HT-29 (cell line): ENCODE data around the gene EDARADD. TPM values are rescaled to one million over a fixed set of nuclear protein-coding genes. Genes with fewer than 3 reads are reported as not detected.
A peak's percentile ranks its signal among the peaks of the same experiment; 100 is the strongest.

ENCODE experiments used
- DNase-seq: peaks from one replicate; pipeline ENCODE4 v3.0.0-alpha.2; 2015; ENCODE audit warnings: low spot score
- total RNA-seq: library from RNA; depleted of rRNA; stranded (reverse); fragments of >200 nt; shearing (Covaris generic); gene quantifications from 2 replicates; pipeline ENCODE4 v1.2.3, GENCODE V29; 2014; rRNA removed

Gene EDARADD
- total RNA-seq, 1 experiment from 2014 or later, result not detected

- peak; percentile 31 for DNase-seq
These were observed 120.8 kb downstream of the EDARADD start for GRCh38 chr1:236514703-236515442.

- DNase-seq, result no peak
These were observed 121.4 kb downstream of the EDARADD start for GRCh38 chr1:236515443-236515958.

DNA sequence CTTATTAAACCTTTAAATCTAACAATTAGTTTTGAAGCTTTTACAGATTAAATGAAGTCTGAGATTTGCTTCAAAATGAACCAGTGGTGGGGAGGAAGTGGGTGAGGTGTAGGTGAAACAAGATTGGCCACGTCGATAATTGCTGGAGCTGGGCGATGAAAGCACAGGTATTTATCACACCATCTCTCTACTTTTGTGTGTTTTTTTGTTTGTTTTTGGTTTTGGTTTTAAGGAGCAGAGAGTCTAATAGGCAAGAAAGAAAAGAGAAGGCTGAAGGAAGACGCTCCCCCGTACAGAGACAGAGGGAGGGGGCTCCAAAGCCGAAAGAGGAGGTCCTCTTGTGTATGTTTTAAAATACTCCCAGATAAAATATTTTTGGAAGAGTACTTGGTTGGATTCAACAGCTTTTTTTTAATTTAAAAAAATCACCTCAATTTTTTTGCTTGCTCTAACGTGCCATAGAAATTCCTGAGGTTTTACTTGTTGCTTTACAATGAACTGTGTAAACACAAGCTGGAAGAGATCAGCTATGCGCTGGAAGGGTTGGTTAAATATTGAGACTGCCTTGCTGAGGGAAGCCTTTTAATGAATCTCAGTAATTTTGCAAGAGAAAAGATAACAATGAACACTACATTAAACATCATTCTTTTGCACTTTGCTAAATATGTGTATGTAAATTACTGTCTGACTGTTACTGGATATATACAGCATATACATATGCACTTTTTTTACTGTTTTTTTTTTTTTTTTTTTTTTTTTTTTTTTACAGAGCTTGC lies 123.0 kb downstream of the EDARADD start:
- peak; percentile 72 for DNase-seq

DNA sequence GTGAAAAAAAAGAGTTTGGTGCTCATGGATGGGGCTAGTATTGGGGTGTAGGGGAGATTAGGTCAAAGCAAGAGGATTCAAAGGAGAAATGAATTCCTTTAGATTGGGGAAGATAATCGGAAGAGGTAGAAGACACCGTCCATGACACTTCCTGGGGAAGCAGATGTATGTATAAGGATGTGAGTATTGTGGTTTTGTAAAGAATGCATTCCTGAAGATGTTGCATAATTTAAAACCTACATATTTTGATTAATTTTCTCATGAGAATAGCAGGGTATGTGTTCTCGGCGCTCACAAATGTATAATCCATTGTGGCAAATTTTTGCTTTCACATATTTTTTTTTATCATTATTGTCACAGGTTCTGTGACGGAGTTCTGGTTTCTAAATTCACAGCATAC lies 124.2 kb downstream of the EDARADD start:
- no peak for DNase-seq

DNA sequence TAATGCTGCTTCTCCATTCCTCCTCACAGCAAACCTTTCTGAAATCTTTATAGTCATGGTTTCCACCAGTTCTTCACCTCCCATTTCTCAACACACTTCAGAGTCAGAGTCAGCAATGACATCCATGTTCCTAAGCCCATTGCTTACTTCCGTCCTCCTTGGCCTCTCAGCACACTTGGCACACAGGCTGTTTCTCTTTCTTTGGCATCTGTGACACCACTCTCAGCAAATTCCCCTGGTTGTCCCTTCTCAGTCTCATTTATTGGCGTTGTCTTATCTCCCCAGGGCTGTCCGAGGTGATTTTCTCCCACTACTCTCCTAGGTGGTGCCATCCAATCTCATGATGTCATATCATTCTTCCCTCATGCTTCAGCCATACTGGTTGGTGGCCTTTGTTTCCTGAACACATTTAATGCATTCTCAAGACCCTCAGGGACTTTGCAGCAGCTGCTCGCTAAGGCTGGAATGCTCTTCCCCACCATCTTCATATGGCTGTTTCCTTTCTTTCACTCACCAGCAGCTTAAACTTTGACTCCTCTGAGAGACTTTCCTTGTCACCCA lies 126.4 kb downstream of the EDARADD start:
- DNase-seq, result no peak

- DNase-seq, result peak; percentile 59
These were observed 129.0 kb downstream of the EDARADD start for GRCh38 chr1:236522937-236523703.

GRCh38 chr1:236523704-236524141 lies 129.6 kb downstream of the EDARADD start, which contains the start of gene LGALS8:
TSS of gene LGALS8 (plus strand) at chr1:236523982. CDS start at chr1:236526071, 2,089 bp downstream.
- DNase-seq, result peak; percentile 80

- peak; percentile 72 for DNase-seq
These were observed 130.2 kb downstream of the EDARADD start for GRCh38 chr1:236524142-236524894.

GRCh38 chr1:236524895-236525184 lies 130.8 kb downstream of the EDARADD start:
- DNase-seq, result no peak

GRCh38 chr1:236526079-236526478 lies 132.0 kb downstream of the EDARADD start:
- no peak for DNase-seq

DNA sequence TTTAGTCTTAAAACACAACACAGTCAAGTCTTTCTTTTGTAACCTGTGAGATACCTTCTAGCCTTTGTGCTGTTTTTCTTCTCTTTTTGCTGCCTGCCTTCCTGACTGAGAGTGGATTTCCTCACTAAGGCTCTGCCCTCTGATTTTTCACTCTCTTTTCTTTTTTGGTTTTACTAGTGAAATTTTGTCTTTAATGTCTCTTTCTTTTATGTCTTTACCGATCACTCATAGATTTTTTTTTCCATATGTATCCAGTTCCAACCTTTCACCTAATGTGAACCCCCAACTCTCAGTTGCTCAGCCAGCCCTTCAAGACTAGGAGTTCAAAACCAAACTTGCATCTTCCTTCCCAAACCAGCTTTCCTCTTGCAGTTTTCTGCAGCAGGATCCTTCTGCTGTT lies 136.2 kb downstream of the EDARADD start:
- no peak for DNase-seq

- no peak for DNase-seq
These were observed 136.9 kb downstream of the EDARADD start for GRCh38 chr1:236530959-236531358.

- DNase-seq, result no peak
These were observed 138.8 kb downstream of the EDARADD start for GRCh38 chr1:236532850-236533249.

DNA sequence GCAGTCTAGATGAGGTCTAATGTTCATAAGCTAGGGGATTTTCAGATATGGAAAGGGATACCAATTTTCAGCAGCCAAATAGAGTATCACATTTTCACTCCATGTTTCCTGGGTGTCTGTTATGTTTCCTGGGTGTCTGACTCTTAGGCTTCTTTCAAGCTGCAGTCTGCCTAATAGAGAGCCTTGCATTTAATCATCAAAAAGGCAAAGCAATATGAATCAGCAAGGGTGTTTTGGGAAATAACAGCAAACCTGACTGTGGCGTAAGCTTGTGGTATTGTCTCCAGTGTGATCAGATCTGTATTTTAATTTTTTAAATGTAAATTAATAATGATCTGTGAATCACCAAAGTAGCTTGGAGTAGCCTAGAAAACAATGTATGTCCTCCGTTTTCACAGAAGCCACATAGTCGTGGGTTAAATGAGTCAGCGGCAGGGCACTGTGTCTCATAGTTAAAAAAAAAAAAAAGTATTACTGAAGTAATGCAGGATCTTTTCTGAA lies 140.1 kb downstream of the EDARADD start:
- DNase-seq, result no peak

Other genes with a start within 250 kb of the EDARADD start
- gene ERO1B, start 112.3 kb upstream of the EDARADD start, total RNA-seq, result not detected in 2 replicates
- gene LGALS8, start 129.7 kb downstream of the EDARADD start, total RNA-seq, result 25.1 and 32.0 TPM in 2 replicates
- 13.7 and 19.4 TPM in 2 replicates for gene HEATR1, start 210.2 kb downstream of the EDARADD start, total RNA-seq